IPS-11a (cell line): ENCODE measurements around the gene MYBL2.
"Not testable (repeated sequence)": the region's sequence is repeated elsewhere in the genome, so short reads cannot be mapped to it uniquely, and the experiment has no call there.

Source experiments
- H3K4me3 ChIP-seq: one replicate; pipeline ENCODE4 v1.5.1; 2013; ENCODE audit warnings: low read depth, low read length, control low read depth

MYBL2 gene

DNA sequence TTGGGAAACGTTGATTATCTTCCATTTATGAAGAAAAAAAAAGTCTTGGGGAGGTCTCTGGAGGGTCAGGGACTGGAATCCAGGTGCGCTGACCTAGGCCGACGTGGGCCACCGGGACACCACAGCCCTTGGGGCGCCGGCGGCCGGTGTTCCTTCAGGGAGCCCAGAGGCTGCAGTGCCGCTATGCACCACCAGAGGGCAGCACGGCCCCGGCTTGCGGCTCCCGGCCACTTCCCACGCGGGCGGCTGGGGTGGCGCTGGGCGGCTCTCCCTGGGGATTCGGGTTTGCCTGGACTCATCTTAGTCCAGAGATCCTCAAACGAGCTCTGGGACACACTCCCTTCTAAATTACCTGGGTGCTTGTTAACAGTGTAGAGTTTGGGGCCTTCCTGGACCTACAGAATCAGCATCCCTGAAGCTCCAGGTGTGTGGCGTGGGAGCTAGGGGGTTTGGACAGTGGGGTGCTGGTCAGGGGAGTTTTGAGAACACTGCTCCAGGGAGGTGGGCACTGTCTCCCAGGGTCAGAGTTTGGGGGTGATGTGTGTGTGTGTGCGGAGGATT lies 82.9 kb downstream of the MYBL2 start:
- no peak overlapping the region for H3K4me3 ChIP-seq

DNA sequence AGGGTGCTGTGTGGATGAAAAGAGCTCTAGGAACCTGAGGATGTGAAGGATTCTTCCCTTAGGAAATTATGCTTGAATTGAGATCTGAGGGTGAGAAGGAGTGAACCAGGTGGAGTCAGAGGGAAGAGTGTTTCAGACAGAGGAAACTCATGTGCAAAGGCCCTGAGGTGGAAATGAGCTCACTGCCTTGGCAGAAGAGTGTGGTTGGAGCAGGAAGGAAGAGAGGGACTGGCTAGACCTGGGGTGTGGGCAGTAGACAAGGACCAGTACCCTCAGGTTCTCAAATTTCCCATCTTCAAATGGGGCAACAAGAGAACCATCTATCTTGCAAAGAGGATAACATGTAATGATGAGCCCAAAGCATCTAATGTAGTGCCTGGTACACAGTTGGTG lies 83.9 kb downstream of the MYBL2 start:
- no peak overlapping the region for H3K4me3 ChIP-seq

DNA sequence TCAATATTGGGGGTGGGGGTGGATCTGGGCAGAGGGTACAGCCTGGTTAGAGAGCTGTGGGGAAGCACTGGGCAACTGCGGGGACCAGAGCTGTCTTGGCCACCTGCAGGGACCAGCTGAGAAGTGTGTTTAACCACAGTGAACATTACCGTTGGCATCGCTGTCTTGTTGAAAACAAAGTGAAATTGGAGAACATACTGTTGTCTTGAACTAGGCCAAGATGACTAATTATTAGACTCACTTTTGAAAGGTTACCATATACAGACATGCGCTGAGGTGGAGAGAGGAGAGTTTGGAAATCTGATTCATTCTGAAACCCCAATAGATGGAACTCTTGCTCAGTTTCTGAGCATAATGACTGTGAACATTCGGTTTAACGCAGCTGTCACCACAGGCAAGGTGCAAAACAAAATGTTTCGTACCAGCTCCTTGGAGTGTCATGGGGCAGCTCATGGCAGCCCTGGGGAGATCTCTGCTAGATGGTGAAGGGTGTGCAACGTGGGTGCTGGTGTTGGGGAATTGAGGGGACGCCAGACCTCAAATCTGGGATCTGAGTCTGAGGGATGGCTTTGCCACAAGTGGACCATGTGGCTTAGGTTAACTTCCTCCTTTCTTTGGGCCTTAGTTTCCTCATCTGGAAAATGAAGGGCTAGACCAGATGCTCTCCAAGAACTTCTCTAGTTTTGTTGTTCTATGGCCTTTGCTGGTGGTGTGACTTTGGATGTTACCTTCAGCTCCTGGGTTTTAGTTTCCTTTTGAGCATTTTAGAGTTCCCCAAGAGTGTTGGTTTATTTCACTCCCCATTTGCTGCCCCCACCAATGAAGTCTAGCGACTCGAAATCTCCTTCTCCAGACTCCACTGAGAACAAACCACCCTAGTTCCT lies 84.5 kb downstream of the MYBL2 start:
- H3K4me3 ChIP-seq, result no peak overlapping the region

DNA sequence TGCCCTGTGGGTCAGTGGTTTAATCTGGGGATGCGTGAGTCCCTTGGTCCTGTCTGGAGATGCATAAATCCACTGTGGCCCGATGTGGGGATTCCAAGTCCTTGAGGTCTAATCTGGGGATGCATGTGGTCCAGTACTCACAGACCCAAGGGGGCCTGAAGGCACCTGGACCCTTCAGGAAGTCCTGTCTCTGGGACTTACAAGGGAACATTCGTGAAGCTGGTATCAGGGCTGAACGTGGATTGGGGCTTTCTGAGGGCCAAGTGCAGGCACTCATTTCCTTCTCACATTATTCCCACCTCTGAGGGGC lies 85.1 kb downstream of the MYBL2 start:
- no peak overlapping the region for H3K4me3 ChIP-seq

DNA sequence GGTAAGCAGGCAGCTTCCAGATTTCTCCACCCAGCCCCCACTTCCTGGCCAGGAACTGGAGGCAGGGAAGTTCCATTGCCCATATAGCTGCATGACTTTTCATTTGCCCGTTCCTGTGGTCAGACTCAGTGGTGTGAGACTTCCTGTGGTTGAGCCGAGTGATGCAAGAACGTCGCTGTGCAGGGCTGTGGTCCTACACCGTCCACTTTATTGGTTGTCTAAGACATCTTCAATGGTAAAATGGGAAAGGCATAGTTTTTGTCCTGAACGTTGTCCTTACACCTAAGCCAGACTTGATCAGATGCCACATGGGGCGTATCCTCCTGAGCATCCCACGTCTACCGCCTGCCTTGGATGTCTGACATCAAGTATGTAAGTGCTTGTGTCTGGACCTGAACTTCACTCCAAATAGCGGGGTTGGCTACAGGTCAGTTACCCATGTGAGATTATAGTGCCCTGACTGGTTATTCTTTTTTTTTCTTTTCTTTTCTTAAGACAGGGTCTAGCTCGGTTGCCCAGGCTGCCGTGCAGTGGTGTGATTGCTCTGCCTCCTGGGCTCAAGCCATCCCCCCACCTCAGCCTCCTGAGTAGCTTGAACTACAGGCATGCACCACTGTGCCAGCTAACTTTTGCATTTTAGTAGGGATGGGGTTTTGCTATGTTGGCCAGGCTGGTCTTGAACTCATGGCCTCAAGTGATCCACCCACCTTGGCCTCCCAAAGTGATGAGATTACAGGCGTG lies 85.8 kb downstream of the MYBL2 start:
- H3K4me3 ChIP-seq, result no peak overlapping the region

DNA sequence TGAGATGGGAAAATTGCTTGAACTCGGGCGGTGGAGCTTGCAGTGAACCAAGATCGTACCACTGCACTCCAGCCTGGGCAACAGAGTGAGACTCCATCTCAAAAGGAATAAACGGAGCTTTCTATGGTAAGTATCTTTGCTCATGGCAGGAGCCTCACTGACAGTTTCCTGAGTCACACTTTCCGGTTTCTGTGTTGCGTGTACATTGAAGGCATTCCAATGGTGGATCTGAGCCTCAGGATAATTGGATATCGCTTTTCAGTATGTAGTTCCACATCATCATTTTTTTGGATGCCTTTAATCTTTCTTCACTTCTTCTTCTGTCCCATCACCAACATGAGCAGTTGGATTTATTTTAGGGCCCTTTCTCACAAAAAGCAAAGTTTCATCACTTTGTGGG lies 88.5 kb downstream of the MYBL2 start:
- H3K4me3 ChIP-seq, result no peak overlapping the region

DNA sequence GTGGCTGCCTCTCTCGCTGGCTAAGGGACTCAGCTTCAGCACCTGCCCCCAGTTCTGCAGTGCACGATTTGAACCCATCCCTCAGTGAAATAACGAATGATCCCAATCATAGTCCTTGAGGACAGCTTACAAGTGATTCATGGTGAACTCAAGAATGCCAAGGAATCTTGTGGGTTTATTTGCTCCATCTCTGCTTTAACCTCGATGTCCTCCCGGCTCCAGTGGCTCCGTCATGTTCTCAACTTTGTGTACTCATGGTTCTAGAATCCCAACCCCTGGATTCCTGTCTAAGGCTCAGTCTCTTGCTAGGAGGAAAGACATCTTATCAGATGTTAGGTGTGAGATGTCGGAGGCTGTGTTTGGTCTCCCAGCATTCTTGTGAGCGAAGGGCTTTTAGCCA lies 88.9 kb downstream of the MYBL2 start:
- no peak overlapping the region for H3K4me3 ChIP-seq

DNA sequence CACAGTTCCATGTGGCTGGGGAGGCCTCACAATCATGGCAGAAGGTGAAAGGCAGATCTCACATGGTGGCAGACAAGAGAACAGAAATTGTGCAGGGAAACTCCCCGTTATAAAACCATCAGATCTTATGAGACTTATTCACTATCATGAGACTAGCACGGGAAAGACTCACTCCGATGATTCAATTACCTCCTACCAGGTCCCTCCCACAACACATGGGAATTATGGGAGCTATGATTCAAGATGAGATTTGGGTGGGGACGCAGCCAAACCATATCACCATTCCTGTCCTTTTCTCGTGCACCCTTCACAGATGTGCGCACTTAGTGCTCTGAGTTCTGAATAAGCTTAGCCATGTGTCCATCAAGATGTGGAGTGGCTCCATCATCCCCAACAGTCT lies 91.0 kb downstream of the MYBL2 start:
- H3K4me3 ChIP-seq, result not testable (repeated sequence)

DNA sequence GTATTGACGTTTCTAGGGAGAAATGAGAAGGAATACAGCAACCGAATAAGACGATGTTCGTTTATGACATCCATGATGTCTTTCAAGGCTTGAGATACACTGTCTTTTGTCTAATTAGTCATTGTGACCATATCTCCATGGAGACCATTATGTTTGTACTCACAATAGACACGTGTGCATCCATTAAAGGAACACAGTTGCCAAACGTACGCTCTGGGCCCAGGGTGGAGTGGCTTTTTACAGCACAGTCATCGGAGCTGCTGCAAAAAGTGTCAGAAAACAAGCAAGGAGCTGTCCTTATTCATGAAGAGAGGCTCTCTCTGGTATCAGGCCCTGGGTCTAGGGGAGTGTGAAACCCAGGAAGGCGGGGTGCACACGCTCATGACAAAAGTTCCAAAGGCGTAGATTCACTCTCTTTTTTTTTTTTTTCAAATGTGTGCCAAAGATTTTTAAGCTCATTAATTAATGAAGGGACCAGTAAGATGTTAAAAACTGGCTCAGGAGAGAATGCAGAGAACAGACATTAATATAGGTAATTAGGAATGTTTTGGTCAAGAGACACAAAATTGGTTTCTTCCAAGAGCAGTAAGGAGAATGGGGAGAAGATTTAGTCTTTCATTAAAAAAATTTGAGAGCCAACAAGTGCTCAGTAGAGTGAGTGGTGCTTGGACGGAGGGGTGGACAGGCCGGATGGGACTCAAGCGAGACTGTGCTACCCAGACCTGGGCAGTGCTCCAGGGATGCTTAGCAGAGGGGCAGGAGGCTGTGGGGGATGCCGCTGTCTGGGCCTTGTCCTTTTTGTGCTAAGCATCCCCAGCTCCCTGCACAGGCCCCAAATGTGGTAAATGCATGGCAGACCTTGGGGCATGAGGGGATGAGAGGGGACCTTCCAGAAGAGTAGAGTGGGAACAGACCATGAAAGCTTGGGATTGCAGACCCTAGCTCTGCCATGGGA lies 94.7 kb downstream of the MYBL2 start:
- no peak overlapping the region for H3K4me3 ChIP-seq

DNA sequence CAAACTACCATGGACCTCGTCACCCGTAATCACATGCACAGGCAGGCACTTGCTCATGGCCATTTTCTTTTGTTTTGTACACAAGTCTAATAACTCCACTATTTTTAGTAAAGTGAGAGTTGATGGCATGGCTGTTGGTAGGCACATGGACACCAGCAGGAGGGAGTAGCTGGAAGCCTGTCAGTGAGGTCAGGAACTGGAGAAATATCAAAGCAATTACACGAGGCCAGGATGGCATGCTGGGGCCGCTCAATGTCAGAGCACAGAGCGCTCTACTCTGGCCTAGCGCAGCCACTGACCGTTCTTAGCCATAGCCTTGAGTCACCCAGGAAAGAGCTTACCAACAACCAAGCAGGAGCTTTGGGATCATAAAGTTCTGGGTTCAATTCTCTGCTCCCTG lies 96.0 kb downstream of the MYBL2 start:
- H3K4me3 ChIP-seq, result no peak overlapping the region

DNA sequence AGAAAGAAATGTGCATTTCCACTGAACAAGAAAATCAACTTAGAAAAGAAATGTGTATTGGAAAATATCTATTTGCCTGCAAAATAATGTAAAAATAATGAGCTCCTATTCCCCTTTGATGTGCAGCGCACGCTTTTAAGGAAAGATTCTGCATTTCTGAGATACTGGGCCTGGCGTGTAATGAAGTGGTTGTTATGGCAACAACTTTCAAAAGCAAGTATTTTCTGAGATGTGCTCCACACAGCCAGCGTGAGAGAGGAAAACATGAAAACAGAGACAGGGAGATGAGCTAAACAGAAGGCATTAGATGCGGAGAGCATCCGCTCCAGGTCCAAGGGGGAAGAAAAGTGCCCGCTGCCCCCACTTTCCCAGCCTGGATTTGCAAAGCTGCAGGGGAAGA lies 99.0 kb downstream of the MYBL2 start:
- H3K4me3 ChIP-seq, result no peak overlapping the region
